A549 (cell line): Measurements from ENCODE around the gene MED27. TPM values are rescaled to one million over a fixed set of nuclear protein-coding genes. Genes with fewer than 3 reads are reported as not detected.

Experiments
- ATAC-seq, 2 experiments: fragments of 200-7000 bp in 1 of 2; fragments of >200 bp in 1 of 2; cut with Nextera tagmentation in 1 of 2; cut with Tn5 transposase in 1 of 2; 3 replicates each; pipeline versions ENCODE4 v1.8.0 to v1.9.1; 2018 to 2020; ENCODE audit warnings: mild to moderate bottlenecking in 1 of 2, moderate library complexity in 1 of 2
- CTCF ChIA-PET: fragments of 300-600 bp; sonication (Branson Sonifier 250); formaldehyde crosslinking; extraction: SDS; loops from one replicate; lab custom pipeline; 2021; ENCODE audit warnings: antibody characterized with exemption, inconsistent platforms; lab: Yijun Ruan, JAX
- POLR2A ChIA-PET: fragments of 350-600 bp; formaldehyde crosslinking; extraction: SDS; loops from one replicate; lab custom pipeline; 2021; ENCODE audit warnings: antibody characterized with exemption, inconsistent platforms; lab: Yijun Ruan, JAX
- DNase-seq, 2 experiments: peaks; one replicate each; pipeline versions ENCODE4 v3.0.0 to v3.0.0-alpha.2; 2011 to 2016; ENCODE audit warnings: low read depth in 1 of 2, low spot score in 1 of 2
- FAIRE-seq: peaks from 2 replicates; lab custom pipeline; 2011; peaks lifted over from hg19 to GRCh38; lab: Jason Lieb, UNC
- H3K27ac ChIP-seq, 2 experiments: fragments of >200 bp; sonication (Bioruptor Twin); formaldehyde crosslinking; 3 replicates each; pipeline ENCODE4 v1.5.1; 2016 to 2017
- H3K4me1 ChIP-seq: fragments of >200 bp; sonication (Bioruptor Twin); formaldehyde crosslinking; 3 replicates; pipeline ENCODE4 v1.6.1; 2016
- H3K4me2 ChIP-seq: fragments of >200 bp; sonication (Bioruptor Twin); formaldehyde crosslinking; 3 replicates; pipeline ENCODE4 v1.6.1; 2016
- H3K4me3 ChIP-seq: fragments of >200 bp; sonication (Bioruptor Twin); formaldehyde crosslinking; 3 replicates; pipeline ENCODE4 v1.5.1; 2016
- H3K9me3 ChIP-seq: fragments of >200 bp; sonication (Bioruptor Twin); formaldehyde crosslinking; 3 replicates; pipeline ENCODE4 v1.6.1; 2016
- CTCF ChIP-seq: fragments of >200 bp; sonication (Bioruptor Twin); formaldehyde crosslinking; IDR thresholded peaks from 3 replicates; pipeline ENCODE4 v1.5.1; 2016
- E2F6 ChIP-seq: IDR thresholded peaks from 2 replicates; pipeline ENCODE4 v1.6.1; 2012; ENCODE audit warnings: low read depth, borderline replicate concordance
- EHF ChIP-seq: fragments of 250-450 bp; sonication (Bioruptor Pico); IDR thresholded peaks from 2 replicates; pipeline ENCODE4 v1.5.0; 2020; ENCODE audit warnings: mild to moderate bottlenecking
- FOSB ChIP-seq: fragments of 250-450 bp; sonication (Bioruptor Pico); IDR thresholded peaks from 2 replicates; pipeline ENCODE4 v1.5.0; 2020; ENCODE audit warnings: mild to moderate bottlenecking, moderate library complexity
- KDM5A ChIP-seq: fragments of 200-600 bp; sonication (generic); IDR thresholded peaks from 2 replicates; pipeline ENCODE4 v1.6.1; 2016; ENCODE audit warnings: antibody characterized with exemption, mild to moderate bottlenecking
- MAFK ChIP-seq: fragments of 450-650 bp; IDR thresholded peaks from 2 replicates; pipeline ENCODE4 v1.6.1; 2014; ENCODE audit not compliant: partially characterized antibody
- MYC ChIP-seq: IDR thresholded peaks from 2 replicates; pipeline ENCODE4 v1.6.1; 2012; ENCODE audit warnings: mild to moderate bottlenecking, inconsistent platforms, low read length, improper control_type of control experiment, borderline replicate concordance
- RAD21 ChIP-seq, 2 experiments: fragments of >200 bp in 1 of 2; sonication (Bioruptor Twin) in 1 of 2; formaldehyde crosslinking in 1 of 2; IDR thresholded peaks in 1 of 2; conservative IDR thresholded peaks in 1 of 2; 2 replicates in 1 of 2; 3 replicates in 1 of 2; pipeline ENCODE4 v1.6.1; 2012 to 2018; ENCODE audit warnings: inconsistent platforms in 1 of 2
- RCOR1 ChIP-seq: fragments of 150-350 bp; IDR thresholded peaks from 2 replicates; pipeline ENCODE4 v1.6.1; 2014; ENCODE audit warnings: antibody characterized with exemption, low read length, low read depth
- SMC3 ChIP-seq: fragments of >200 bp; sonication (Bioruptor Twin); formaldehyde crosslinking; IDR thresholded peaks from 3 replicates; pipeline ENCODE4 v1.6.1; 2018; ENCODE audit warnings: inconsistent platforms
- SREBF2 ChIP-seq: fragments of 450-650 bp; IDR thresholded peaks from 2 replicates; pipeline ENCODE4 v1.6.1; 2014; ENCODE audit warnings: mild to moderate bottlenecking, moderate library complexity
- TFCP2L1 ChIP-seq: fragments of 250-450 bp; sonication (Bioruptor Pico); IDR thresholded peaks from 2 replicates; pipeline ENCODE4 v1.5.0; 2021; ENCODE audit warnings: mild to moderate bottlenecking
- WGBS: methylation state at CpG from one replicate; pipeline ENCODE4 v1.1.6; 2017; ENCODE audit errors: missing lambda C conversion rate; 5-methylcytosine and 5-hydroxymethylcytosine counted together
- polyA plus RNA-seq, 4 experiments: library from polyadenylated mRNA; depleted of rRNA in 3 of 4; stranded (reverse); fragments of >200 nt; fragmentation: RNase III in 1 of 4; extraction: RNeasy Plus Mini Kit Qiagen cat#74134 plus additional on column Dnase treatment in 1 of 4; gene quantifications; 2 replicates in 3 of 4; 3 replicates in 1 of 4; pipeline ENCODE4 v1.2.3, GENCODE V29; 2011 to 2017
- TF ChIP-seq, protein P1 (sequence below): fragments of 200-600 bp; sonication (generic); IDR thresholded peaks from 2 replicates; pipeline ENCODE4 v1.6.1; 2016; ENCODE audit warnings: antibody characterized with exemption, mild to moderate bottlenecking, moderate library complexity
- TF ChIP-seq, protein P2 (sequence below): fragments of >200 bp; sonication (Bioruptor Twin); formaldehyde crosslinking; IDR thresholded peaks from 2 replicates; pipeline ENCODE4 v1.6.1; 2016

Gene MED27
- polyA plus RNA-seq, 2 of the 4 experiments (the other 2 are of a cell fraction) = 24.2 to 37.8 TPM

- ATAC-seq (no peak), FAIRE-seq (no peak), DNase-seq (no peak)
- ChIA-PET POLR2A (no interaction called here), CTCF (no interaction called here)
- Histone ChIP-seq H3K27ac (no peak overlapping the region), H3K4me1 (no peaks in the 10 kb centered on the region), H3K9me3 (no peaks in the 10 kb centered on the region), H3K4me2 (no peak overlapping the region), H3K4me3 (no peak overlapping the region)
- 86% methylated on average over 6 of the region's 6 CpGs for WGBS
- TF ChIP-seq, protein P1, sequence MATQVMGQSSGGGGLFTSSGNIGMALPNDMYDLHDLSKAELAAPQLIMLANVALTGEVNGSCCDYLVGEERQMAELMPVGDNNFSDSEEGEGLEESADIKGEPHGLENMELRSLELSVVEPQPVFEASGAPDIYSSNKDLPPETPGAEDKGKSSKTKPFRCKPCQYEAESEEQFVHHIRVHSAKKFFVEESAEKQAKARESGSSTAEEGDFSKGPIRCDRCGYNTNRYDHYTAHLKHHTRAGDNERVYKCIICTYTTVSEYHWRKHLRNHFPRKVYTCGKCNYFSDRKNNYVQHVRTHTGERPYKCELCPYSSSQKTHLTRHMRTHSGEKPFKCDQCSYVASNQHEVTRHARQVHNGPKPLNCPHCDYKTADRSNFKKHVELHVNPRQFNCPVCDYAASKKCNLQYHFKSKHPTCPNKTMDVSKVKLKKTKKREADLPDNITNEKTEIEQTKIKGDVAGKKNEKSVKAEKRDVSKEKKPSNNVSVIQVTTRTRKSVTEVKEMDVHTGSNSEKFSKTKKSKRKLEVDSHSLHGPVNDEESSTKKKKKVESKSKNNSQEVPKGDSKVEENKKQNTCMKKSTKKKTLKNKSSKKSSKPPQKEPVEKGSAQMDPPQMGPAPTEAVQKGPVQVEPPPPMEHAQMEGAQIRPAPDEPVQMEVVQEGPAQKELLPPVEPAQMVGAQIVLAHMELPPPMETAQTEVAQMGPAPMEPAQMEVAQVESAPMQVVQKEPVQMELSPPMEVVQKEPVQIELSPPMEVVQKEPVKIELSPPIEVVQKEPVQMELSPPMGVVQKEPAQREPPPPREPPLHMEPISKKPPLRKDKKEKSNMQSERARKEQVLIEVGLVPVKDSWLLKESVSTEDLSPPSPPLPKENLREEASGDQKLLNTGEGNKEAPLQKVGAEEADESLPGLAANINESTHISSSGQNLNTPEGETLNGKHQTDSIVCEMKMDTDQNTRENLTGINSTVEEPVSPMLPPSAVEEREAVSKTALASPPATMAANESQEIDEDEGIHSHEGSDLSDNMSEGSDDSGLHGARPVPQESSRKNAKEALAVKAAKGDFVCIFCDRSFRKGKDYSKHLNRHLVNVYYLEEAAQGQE = no peak
- TF ChIP-seq EHF (CRISPR knock-in tag) (no peak), MYC (no peak), SMC3 (no peak), RCOR1 (no peak), RAD21 (conservative IDR thresholded peaks at IDR 0.05 in 1 of 2, IDR thresholded peaks at IDR 0.05 in 1 of 2) (no peak), MAFK (no peak), TFCP2L1 (CRISPR knock-in tag) (no peak), E2F6 (no peak), KDM5A (no peak), FOSB (no peak), SREBF2 (no peak)
These were observed 108.1 kb downstream of the MED27 start for GRCh38 chr9:131971482-131972074.

- H3K4me1 ChIP-seq = no peaks in the 10 kb centered on the region
- ChIA-PET CTCF (interaction anchor here (0.6 kb wide), 1 partner anchor 22 kb away, joined by 3 read pairs; no protein-coding TSS in a partner anchor), POLR2A (no interaction called here)
- ATAC-seq (no peak), DNase-seq (no peak), FAIRE-seq (no peak)
- no peak overlapping the region for H3K27ac ChIP-seq
- H3K4me2 ChIP-seq = no peak overlapping the region
- H3K4me3 ChIP-seq = no peak overlapping the region
- no peak for TF ChIP-seq CTCF
- no peaks in the 10 kb centered on the region for H3K9me3 ChIP-seq
- WGBS = 89% methylated on average over 5 of the region's 5 CpGs
These were observed 110.1 kb downstream of the MED27 start for GRCh38 chr9:131969469-131969989.

DNA sequence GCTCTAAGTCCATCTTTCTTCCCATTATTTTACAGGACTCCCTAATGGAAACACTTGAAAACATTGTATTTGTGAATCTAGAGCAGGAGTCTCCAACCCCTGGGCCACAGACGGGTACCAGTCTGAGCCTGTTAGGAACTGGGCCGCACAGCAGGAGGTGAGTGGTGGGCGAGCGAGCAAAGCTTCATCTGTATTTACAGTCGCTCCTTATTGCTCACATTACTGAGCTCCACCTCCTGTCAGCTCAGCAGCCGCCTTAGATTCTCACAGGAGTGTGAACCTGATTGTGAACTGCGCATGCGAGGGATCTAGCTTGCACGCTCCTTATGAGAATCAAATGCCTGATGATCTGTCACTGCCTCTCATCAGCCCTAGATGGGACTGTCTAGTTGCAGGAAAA, 111.0 kb downstream of the MED27 start:
- WGBS = 93% methylated on average over 9 of the region's 9 CpGs
- no peak overlapping the region for H3K27ac ChIP-seq

More for the DNA sequence above, 111.0 kb downstream of the MED27 start:
- FAIRE-seq (no peak), ATAC-seq (no peak), DNase-seq (no peak)
- TF ChIP-seq, protein P2, sequence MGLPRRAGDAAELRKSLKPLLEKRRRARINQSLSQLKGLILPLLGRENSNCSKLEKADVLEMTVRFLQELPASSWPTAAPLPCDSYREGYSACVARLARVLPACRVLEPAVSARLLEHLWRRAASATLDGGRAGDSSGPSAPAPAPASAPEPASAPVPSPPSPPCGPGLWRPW = no peak
- Histone ChIP-seq H3K4me1 (no peaks in the 10 kb centered on the region), H3K9me3 (no peaks in the 10 kb centered on the region), H3K4me2 (no peak overlapping the region), H3K4me3 (no peak overlapping the region)
- ChIA-PET CTCF (interaction anchor here (0.8 to 1.7 kb wide), 2 partner anchors 12 to 202 kb away, joined by 3 to 4 read pairs; no protein-coding TSS in a partner anchor), POLR2A (no interaction called here)
